GM19395 (cell line): ENCODE data around the gene MOSMO.

ENCODE experiments used
- ATAC-seq: cut with Tn5 transposase; IDR thresholded peaks from one replicate; pipeline ENCODE4 v1.9.1; 2021; ENCODE audit warnings: mild to moderate bottlenecking, moderate library complexity; ENCODE audit not compliant: unreplicated experiment

The MOSMO gene

DNA sequence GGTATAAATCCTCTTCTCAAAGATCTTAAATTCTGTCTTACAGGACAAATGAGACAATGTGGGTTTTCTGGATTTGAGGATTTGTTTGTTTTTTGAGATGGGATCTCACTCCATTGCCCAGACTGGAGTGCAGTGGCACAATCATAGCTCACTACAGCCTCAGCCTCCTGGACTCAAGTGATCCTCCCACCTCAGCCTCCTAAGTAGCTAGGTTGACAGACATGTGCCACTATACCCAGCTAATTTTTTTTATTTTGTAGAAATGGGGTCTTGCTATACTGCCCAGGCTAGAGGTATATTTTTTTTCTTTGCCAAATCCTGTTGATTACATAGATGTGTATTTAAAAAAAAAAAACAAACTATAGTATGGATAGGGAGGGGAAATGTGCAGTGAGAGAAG, 122.6 kb downstream of the MOSMO start:
- ATAC-seq, result no peak

DNA sequence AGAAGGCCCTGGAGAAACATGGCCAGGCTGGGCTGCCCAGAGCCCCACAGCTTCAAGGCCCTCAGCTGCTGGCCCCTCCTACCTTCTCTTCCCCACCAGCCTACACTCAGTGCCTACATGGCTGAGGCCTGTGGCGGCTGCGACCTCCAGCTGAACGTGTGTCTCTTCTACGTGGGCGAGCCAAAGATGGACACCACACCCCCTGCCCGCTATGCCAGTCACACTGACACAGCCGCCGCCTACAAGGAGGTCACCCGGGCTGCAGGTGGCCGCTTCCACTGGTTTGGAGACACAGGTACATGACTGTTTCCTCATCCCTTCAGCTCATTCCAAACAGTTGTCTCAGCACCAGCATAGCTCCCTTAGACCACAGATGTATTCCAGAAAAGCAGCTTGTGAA, 124.9 kb downstream of the MOSMO start:
- no peak for ATAC-seq
